K562 (cell line): ENCODE measurements around the gene ZNF593OS. TPM values are rescaled to one million over a fixed set of nuclear protein-coding genes. Genes with fewer than 3 reads are reported as not detected.
A peak's percentile ranks its signal among the peaks of the same experiment; 100 is the strongest.

Source experiments
- ARID3A ChIP-seq: IDR thresholded peaks from 2 replicates; pipeline ENCODE4 v1.6.1; 2012; ENCODE audit warnings: low read depth, low read length, improper control_type of control experiment, borderline replicate concordance
- MAX ChIP-seq: sonication (generic); formaldehyde crosslinking; IDR thresholded peaks from 2 replicates; pipeline ENCODE4 v1.9.0; 2022; ENCODE audit warnings: mild to moderate bottlenecking, missing genetic modification reagents
- MTA1 ChIP-seq: fragments of 450-650 bp; IDR thresholded peaks from 2 replicates; pipeline ENCODE4 v1.6.1; 2017; ENCODE audit warnings: borderline replicate concordance
- NFXL1 ChIP-seq: fragments of 450-650 bp; formaldehyde crosslinking; IDR thresholded peaks from 2 replicates; pipeline ENCODE4 v1.4.0; 2021; ENCODE audit warnings: mild to moderate bottlenecking
- SAP30 ChIP-seq: fragments of 200-600 bp; sonication (generic); IDR thresholded peaks from 2 replicates; pipeline ENCODE4 v1.6.1; 2012; ENCODE audit warnings: borderline replicate concordance, low read depth, mild to moderate bottlenecking, moderate library complexity, low read length, control low read depth, inconsistent platforms; ENCODE audit not compliant: insufficient read depth, poor library complexity, severe bottlenecking
- SRF ChIP-seq, 2 experiments: fragments of 250-450, 450-650 bp in 1 of 2; sonication (Bioruptor Pico) in 1 of 2; sonication (generic) in 1 of 2; formaldehyde crosslinking; IDR thresholded peaks; 2 replicates each; pipeline versions ENCODE4 v1.5.0 to v1.5.1; 2020 to 2022; ENCODE audit warnings: mild to moderate bottlenecking in 1 of 2, missing genetic modification reagents in 1 of 2
- ZBTB40 ChIP-seq, 2 experiments: fragments of 450-650 bp in 1 of 2; sonication (generic) in 1 of 2; formaldehyde crosslinking in 1 of 2; IDR thresholded peaks; 2 replicates each; pipeline versions ENCODE4 v1.7.1 to v1.9.0; 2016 to 2022; ENCODE audit warnings: inconsistent platforms in 1 of 2, mild to moderate bottlenecking in 1 of 2, missing genetic modification reagents in 1 of 2
- ZBTB49 ChIP-seq: sonication (generic); formaldehyde crosslinking; IDR thresholded peaks from 2 replicates; pipeline ENCODE4 v1.8.0; 2022; ENCODE audit warnings: missing genetic modification reagents, mild to moderate bottlenecking, borderline replicate concordance
- ZNF3 ChIP-seq: fragments of 250-450 bp; sonication (Bioruptor Pico); IDR thresholded peaks from 2 replicates; pipeline ENCODE4 v1.5.0; 2021; ENCODE audit warnings: mild to moderate bottlenecking, moderate library complexity
- polyA plus RNA-seq, 8 experiments: library from polyadenylated mRNA; depleted of rRNA in 4 of 8; stranded (reverse) in 5 of 8; unstranded in 3 of 8; fragments of >200 nt; fragmentation: Nextera tagmentation in 2 of 8; fragmentation: Illumina TruSeq in 1 of 8; extraction: Ambion mirVana in 2 of 8; extraction: Trizol in 1 of 8; gene quantifications; 2 replicates each; pipeline versions ENCODE4 v1.2.1 to v1.2.3, GENCODE V29; 2011 to 2014; ENCODE audit warnings: inconsistent platforms in 1 of 8, missing spikeins in 1 of 8
- total RNA-seq, 7 experiments: library from RNA; depleted of rRNA in 6 of 7; stranded (reverse); fragments of >200 nt in 6 of 7; fragmentation: Illumina TruSeq in 2 of 7; extraction: Trizol in 2 of 7; gene quantifications; 2 replicates each; pipeline versions ENCODE4 v1.2.1 to v1.2.3, GENCODE V29; 2011 to 2021; ENCODE audit warnings: low replicate concordance in 1 of 7

ZNF593OS gene
- total and polyA plus RNA-seq, 9 of the 15 experiments (the other 6 are each of a cell fraction or from before 2014, with no cell fraction given): 0.24 to 0.27 TPM; not detected in 7

GRCh38 chr1:26169669-26170471 is 1.8 kb downstream of the ZNF593OS start, which contains the start of gene ZNF593 (continued):
- no peak for TF ChIP-seq ARID3A
- TF ChIP-seq ZNF3 (CRISPR knock-in tag): no peak
- TF ChIP-seq ZBTB49 (CRISPR knock-in tag): 0 out of 2 replicates have a peak, but pooled peaks have one; percentile 45
- peak; percentile 100 for TF ChIP-seq MAX (CRISPR knock-in tag)
- TF ChIP-seq ZBTB40 (IDR thresholded peaks at IDR 0.05): peak; percentile 85
- no peak for TF ChIP-seq ZBTB40 (CRISPR knock-in tag; IDR thresholded peaks at IDR 0.05)
- no peak for TF ChIP-seq NFXL1 (CRISPR knock-in tag)
- TF ChIP-seq MTA1: peak; percentile 96
- TF ChIP-seq SAP30: peak; percentile 99
- peak in 1 of 2 experiments; percentile 86; a peak in 2 of 4 replicates for TF ChIP-seq SRF (CRISPR knock-in tag; IDR thresholded peaks at IDR 0.05)
